Measurements from ENCODE around the gene TRIP4. TPM values are rescaled to one million over a fixed set of nuclear protein-coding genes. Genes with fewer than 3 reads are reported as not detected.
"Not testable (repeated sequence)": the region's sequence is repeated elsewhere in the genome, so short reads cannot be mapped to it uniquely, and the experiment has no call there.

The TRIP4 gene
- total and polyA plus RNA-seq, 2 of the 8 experiments (the other 6 are each of a cell fraction or from before 2014, with no cell fraction given), result 6.2 to 18.9 TPM

GRCh38 chr15:64371383-64371782 is 16.3 kb upstream of the TRIP4 start:
- H3K4ac ChIP-seq (replicated peaks; ENCODE audit: insufficient read length, low read depth, low read length); H2BK5ac ChIP-seq (ENCODE audit: low read depth, low read length); H3K23me2 ChIP-seq (ENCODE audit: low read depth, low read length); H3K27ac ChIP-seq (ENCODE audit: low read depth, low read length); H3K4me3 ChIP-seq (ENCODE audit: extremely low read depth in 1 of 4, insufficient read depth in 2 of 4, low read depth in 3 of 4, low read length in 4 of 4); H3K18ac ChIP-seq (ENCODE audit: extremely low read depth, low read length); H3K4me1 ChIP-seq (replicated peaks in 1 of 4; ENCODE audit: control insufficient read depth in 3 of 4, insufficient read depth in 4 of 4, low read length in 3 of 4); H3K14ac ChIP-seq (ENCODE audit: insufficient read length); DNase-seq (ENCODE audit: low read depth in 1 of 2, low spot score in 2 of 2); H4K5ac ChIP-seq (ENCODE audit: insufficient read length, low read depth, low read length); H3K4me2 ChIP-seq (ENCODE audit: insufficient read depth in 1 of 2, low read depth in 2 of 2, low read length in 2 of 2); FAIRE-seq; H3K79me2 ChIP-seq (ENCODE audit: control insufficient read depth in 1 of 2, insufficient read depth in 2 of 2, low read length in 2 of 2); H2BK20ac ChIP-seq (ENCODE audit: low read length); H4K20me1 ChIP-seq (replicated peaks in 1 of 2; ENCODE audit: control insufficient read depth in 1 of 2, insufficient read depth in 2 of 2, low read length in 2 of 2); H3K56ac ChIP-seq (replicated peaks; ENCODE audit: insufficient read length, low read depth, low read length); H4K8ac ChIP-seq (ENCODE audit: extremely low read depth, insufficient read depth, low read length); H3K23ac ChIP-seq (ENCODE audit: insufficient read length); H2BK12ac ChIP-seq (ENCODE audit: low read depth, low read length); H3K9me3 ChIP-seq (ENCODE audit: insufficient read depth in 2 of 2, low read depth in 1 of 2, low read length in 1 of 2); H2AK5ac ChIP-seq (ENCODE audit: low read depth, low read length); H3K9ac ChIP-seq (replicated peaks in 1 of 4; ENCODE audit: extremely low read depth in 1 of 4, low read depth in 3 of 4, low read length in 3 of 4); H3K27me3 ChIP-seq (replicated peaks in 1 of 4; ENCODE audit: control insufficient read depth in 3 of 4, extremely low read depth in 1 of 4, insufficient read depth in 3 of 4, low read length in 3 of 4); H3K79me1 ChIP-seq (ENCODE audit: low read depth, low read length); H2AFZ ChIP-seq (ENCODE audit: low read length); H4K91ac ChIP-seq (replicated peaks; ENCODE audit: insufficient read length, low read length); H2BK15ac ChIP-seq (ENCODE audit: low read length); H2BK120ac ChIP-seq (replicated peaks; ENCODE audit: low read depth, low read length): not testable (repeated sequence)
- ChIA-PET POLR2A (ENCODE audit: partially characterized antibody) (interaction anchor here (1.3 to 2.3 kb wide), 2 partner anchors 9 to 14 kb away, joined by 3 to 8 read pairs; partner anchors contain the start of gene PCLAF), CTCF (ENCODE audit: partially characterized antibody) (interaction anchor here (0.6 kb wide), 1 partner anchor 22 kb away, joined by 3 read pairs; no protein-coding TSS in a partner anchor)
- WGBS, 2 experiments (ENCODE audit: extremely low coverage in 1 of 2, insufficient coverage in 1 of 2, insufficient read length in 1 of 2, insufficient replicate concordance in 2 of 2, low coverage in 1 of 2, low lambda C conversion rate in 2 of 2, missing lambda C conversion rate in 1 of 2), result 89% methylated on average over 8 of the region's 8 CpGs; no CpG with 5 or more reads in 1 of the 2 experiments
- peaks cover 3 to 30% (median 15%) of the 10 kb centered on the region in 4 experiments; a peak in 5 of 8 replicates for H3K36me3 ChIP-seq (ENCODE audit: control insufficient read depth in 2 of 4, insufficient read depth in 4 of 4, low read length in 3 of 4)
